GM19099 (cell line): ENCODE results near the gene PDHX.

Experiments
- POLR2A ChIP-seq: IDR thresholded peaks from 3 replicates; pipeline ENCODE4 v1.6.1; 2011; ENCODE audit warnings: low read depth; ENCODE audit not compliant: insufficient read length; ENCODE audit errors: extremely low read depth

The PDHX gene

DNA sequence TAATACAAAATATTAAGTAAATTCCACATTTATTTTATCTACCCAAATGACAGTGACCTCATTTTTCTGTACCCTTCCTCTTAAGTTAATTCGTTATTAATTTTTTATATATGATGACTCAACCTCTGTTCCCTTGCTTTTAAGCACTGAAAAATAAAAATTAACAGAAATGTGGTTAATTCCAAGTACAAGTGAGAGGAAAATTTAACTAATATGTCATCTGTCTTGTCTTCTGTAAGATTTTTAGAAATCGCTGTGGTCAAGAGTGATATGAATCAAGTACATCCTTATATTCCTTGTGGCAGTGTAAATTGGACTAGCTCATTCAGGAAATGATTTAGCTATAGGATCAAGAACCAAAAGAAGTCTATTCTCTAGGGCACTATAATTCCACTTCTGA lies 74.5 kb downstream of the PDHX start:
- TF ChIP-seq POLR2A = no peak

DNA sequence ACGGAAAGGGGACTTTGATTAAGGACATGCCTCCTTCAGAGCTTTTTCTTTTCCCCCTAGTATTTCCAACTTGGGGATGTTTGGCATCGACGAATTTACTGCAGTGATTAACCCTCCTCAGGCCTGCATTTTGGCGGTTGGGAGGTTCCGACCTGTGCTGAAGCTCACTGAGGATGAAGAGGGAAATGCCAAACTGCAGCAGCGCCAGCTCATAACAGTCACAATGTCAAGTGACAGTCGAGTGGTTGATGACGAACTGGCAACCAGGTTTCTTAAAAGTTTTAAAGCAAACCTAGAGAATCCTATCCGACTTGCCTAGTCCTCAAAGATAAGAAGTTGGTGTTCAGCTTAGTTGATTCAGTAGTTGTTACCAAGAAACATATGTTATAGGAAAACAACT lies 78.4 kb downstream of the PDHX start:
- TF ChIP-seq POLR2A = no peak

- no peak for TF ChIP-seq POLR2A
Measured at GRCh38 chr11:34996958-34997357, 80.5 kb downstream of the PDHX start.

DNA sequence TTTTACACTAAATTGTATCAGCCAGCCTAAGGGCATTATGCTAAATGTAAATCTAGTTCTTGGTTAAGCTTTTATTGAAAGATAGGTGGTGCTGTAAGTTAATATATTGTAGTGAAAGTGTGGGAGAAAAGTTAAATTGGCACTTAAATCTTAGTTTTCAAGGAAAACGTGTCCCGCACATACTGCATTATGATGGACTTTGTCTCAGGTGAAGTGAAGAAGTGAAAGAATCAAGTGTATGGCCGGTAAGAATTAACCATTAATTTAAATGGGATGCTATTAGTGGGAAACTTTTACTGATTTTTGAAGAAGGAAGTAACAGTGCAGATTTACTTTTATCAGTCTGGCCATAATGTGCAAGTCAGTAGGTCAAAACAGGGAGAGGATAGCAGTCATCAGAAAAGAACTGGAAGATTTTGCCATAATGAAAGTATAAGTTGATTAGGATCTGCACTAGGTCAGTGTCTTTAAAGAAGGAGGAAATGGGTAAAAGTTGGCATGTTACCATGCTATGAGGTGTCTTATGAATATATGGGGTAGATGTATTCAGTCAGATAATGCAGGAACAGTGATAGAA lies 81.6 kb downstream of the PDHX start:
- TF ChIP-seq POLR2A = no peak

DNA sequence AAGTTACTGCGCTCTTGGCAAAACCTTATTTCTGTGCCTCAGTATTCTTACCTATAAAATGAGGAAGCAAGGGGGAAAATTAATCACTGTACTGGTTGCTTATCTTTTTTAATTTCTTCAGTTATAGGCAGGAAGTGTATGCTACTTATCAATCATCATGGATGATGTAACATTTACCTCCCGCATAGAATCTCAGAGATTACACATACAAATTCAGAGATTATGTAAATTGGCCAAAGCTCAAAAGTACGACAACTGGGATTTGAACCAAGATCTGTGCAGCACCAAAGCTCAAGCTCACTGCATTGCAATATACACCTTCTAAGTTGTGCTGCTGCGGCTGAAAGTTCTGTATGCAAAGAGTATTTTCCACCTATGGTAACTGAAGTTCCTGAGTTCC lies 83.0 kb downstream of the PDHX start:
- TF ChIP-seq POLR2A = no peak

GRCh38 chr11:35003186-35003585 lies 86.8 kb downstream of the PDHX start:
- TF ChIP-seq POLR2A = no peak

DNA sequence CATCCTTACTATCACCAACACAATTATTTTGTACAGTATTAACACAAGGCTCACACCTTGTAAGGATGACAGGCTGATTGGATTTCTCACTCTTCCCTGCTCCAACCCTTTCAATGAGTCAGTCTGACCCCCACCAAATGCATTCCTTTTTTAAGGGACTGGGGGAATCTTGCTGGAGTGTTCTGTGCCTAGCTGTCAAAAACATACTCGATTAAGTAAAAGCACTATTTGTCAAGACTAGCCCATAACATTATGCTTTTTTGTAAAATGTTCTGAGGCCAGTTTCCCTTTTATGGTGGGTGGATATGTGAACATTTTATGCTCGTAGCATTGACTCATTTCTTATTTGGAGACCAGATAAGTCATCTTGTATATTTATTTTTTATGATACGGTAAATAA lies 87.2 kb downstream of the PDHX start:
- TF ChIP-seq POLR2A = no peak

GRCh38 chr11:35005141-35005780 lies 88.8 kb downstream of the PDHX start:
- TF ChIP-seq POLR2A = no peak

DNA sequence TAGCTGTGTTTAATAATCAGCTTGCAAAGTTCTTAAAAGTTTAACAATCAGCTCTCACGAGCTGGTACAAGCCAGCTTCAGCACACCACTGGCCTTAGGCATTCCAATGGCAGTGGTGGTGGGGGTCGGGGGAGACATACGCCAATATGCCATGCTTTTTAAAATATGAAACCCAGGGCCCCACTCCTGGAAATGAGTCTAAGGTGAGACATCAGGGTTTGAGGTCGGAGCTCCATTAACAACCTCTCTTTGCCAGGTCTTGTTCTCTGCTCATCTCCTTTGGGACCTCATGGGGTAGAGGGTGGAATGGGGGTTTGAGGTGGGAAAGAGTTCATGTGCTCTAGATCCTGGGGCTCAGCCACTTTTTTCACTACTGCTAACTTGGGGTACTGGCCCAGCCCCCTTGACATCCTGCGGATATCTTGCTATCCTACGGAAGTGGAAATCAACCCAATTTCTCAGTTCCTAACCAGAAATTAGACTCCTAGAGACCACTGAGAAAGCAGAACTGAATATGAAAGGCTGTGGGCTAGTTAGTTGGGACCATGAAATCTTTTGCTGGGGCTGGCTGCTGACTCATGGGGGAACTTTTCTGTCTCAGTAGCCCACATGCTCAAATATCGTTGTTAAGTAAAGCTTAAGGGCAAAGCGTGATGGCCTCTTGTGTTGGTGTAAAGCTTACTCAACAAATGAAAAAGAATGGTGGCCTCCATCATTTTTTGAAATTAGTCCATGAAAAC lies 90.1 kb downstream of the PDHX start:
- TF ChIP-seq POLR2A = no peak

GRCh38 chr11:35007277-35007676 lies 90.9 kb downstream of the PDHX start:
- no peak for TF ChIP-seq POLR2A

DNA sequence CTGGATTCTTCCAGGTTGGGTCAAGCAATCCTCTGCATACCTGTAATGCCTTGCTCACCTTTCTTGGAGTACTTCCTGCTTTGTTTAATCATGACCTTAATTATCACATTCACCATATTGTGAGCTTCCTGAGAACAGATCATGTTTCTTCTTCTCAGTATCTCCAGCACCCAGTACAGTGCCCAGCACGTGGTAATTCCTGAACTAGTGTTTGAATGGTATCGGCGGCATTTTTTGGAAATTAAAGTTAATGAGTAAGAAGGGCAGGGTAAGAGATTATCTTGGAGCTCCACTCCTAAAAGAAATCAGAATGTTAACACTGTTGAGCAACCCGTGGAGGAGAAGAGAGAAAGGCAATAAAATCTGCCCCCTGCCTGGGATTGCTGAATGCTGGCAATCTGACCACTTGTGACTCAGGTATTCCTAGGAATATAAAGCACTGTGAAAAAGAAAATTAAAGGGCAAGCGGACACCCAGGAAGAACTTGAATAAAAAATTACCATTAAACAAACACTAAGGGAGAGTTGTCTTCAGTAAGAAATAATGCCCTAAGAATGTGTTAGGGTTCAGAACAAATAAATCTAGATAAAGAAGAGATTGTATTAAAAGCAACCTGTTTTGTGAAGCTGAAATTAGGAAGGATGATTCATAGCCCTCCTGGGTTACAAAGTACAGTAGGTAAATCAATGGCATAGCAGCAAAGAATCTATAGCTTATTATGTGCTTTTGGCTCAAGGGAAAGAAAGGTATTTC lies 92.9 kb downstream of the PDHX start:
- TF ChIP-seq POLR2A = no peak

DNA sequence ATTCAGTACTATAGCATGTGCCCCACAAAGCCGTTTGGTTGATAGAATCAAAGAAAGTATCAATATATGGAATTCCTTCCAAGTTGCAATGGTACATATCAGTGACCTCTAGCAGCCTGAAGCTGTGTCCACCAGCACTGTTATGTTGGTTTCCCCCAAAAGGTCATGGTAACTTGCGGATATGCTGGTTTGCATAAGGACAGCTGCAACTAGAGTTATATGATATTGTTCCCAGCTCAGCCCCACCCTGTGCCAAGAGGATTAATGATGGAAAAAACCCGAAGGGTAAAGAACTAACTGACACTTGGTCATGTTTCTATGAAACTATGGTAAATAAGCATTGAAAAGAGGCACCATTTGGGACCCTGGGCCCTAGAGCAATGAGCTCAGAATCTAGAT lies 93.5 kb downstream of the PDHX start:
- TF ChIP-seq POLR2A = no peak

- TF ChIP-seq POLR2A = no peak
Measured at GRCh38 chr11:35010654-35011053, 94.2 kb downstream of the PDHX start.

- TF ChIP-seq POLR2A = no peak
Measured at GRCh38 chr11:35011389-35011788, 95.0 kb downstream of the PDHX start.

GRCh38 chr11:35011944-35012343 lies 95.5 kb downstream of the PDHX start:
- TF ChIP-seq POLR2A = no peak
